SK-N-SH treated with all-trans-retinoic acid at 6 μM for 48 hours (cell line): ENCODE measurements around the gene ASB6.

Source experiments
- ARNTL ChIP-seq: fragments of 450-650 bp; formaldehyde crosslinking; IDR thresholded peaks from 2 replicates; pipeline ENCODE4 v1.5.0; 2020; ENCODE audit warnings: low read depth, mild to moderate bottlenecking, moderate library complexity, borderline replicate concordance
- CSDC2 ChIP-seq: fragments of 250-450 bp; sonication (Bioruptor Pico); IDR thresholded peaks from 2 replicates; pipeline ENCODE4 v1.5.0; 2020; ENCODE audit warnings: mild to moderate bottlenecking, moderate library complexity
- ESRRG ChIP-seq: fragments of 250-450 bp; sonication (Bioruptor Pico); IDR thresholded peaks from 2 replicates; pipeline ENCODE4 v1.6.1; 2021; ENCODE audit warnings: mild to moderate bottlenecking
- ISL1 ChIP-seq: fragments of 250-450 bp; sonication (Bioruptor Pico); IDR thresholded peaks from 2 replicates; pipeline ENCODE4 v2.1.2; 2022; ENCODE audit warnings: mild to moderate bottlenecking, moderate library complexity
- TSHZ2 ChIP-seq: fragments of 250-450 bp; sonication (Bioruptor Pico); IDR thresholded peaks from 2 replicates; pipeline ENCODE4 v1.5.0; 2020; ENCODE audit warnings: mild to moderate bottlenecking, moderate library complexity
- ZC3H10 ChIP-seq: fragments of 250-450 bp; sonication (Bioruptor Pico); IDR thresholded peaks from 2 replicates; pipeline ENCODE4 v1.5.1; 2021; ENCODE audit warnings: mild to moderate bottlenecking, moderate library complexity
- ZFP3 ChIP-seq: fragments of 250-450 bp; sonication (Bioruptor Pico); IDR thresholded peaks from 2 replicates; pipeline ENCODE4 v1.5.0; 2020; ENCODE audit warnings: mild to moderate bottlenecking, moderate library complexity
- ZNF565 ChIP-seq: fragments of 450-650 bp; formaldehyde crosslinking; conservative IDR thresholded peaks from 2 replicates; pipeline ENCODE4 v1.5.0; 2020; ENCODE audit warnings: low read depth, mild to moderate bottlenecking, moderate library complexity
- ZNF8 ChIP-seq: fragments of 450-650 bp; formaldehyde crosslinking; IDR thresholded peaks from 2 replicates; pipeline ENCODE4 v1.5.0; 2020; ENCODE audit warnings: mild to moderate bottlenecking, moderate library complexity
- TF ChIP-seq, protein P1 (sequence below): fragments of 250-450 bp; sonication (Bioruptor Pico); IDR thresholded peaks from 2 replicates; pipeline ENCODE4 v1.5.1; 2020; ENCODE audit warnings: low read depth, mild to moderate bottlenecking, moderate library complexity
- TF ChIP-seq, protein P2 (sequence below): fragments of 250-450 bp; sonication (Bioruptor Pico); IDR thresholded peaks from 2 replicates; pipeline ENCODE4 v1.8.0; 2020; ENCODE audit warnings: mild to moderate bottlenecking, moderate library complexity, borderline replicate concordance

- TF ChIP-seq, protein P1, sequence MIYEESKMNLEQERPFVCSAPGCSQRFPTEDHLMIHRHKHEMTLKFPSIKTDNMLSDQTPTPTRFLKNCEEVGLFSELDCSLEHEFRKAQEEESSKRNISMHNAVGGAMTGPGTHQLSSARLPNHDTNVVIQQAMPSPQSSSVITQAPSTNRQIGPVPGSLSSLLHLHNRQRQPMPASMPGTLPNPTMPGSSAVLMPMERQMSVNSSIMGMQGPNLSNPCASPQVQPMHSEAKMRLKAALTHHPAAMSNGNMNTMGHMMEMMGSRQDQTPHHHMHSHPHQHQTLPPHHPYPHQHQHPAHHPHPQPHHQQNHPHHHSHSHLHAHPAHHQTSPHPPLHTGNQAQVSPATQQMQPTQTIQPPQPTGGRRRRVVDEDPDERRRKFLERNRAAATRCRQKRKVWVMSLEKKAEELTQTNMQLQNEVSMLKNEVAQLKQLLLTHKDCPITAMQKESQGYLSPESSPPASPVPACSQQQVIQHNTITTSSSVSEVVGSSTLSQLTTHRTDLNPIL: no peak
- TF ChIP-seq ARNTL (no peak), ZNF565 (CRISPR knock-in tag) (no peak), ZFP3 (CRISPR knock-in tag) (no peak), ISL1 (CRISPR knock-in tag) (no peak), TSHZ2 (no peak), ZC3H10 (CRISPR knock-in tag) (no peak), CSDC2 (CRISPR knock-in tag) (no peak), ZNF8 (no peak), ESRRG (CRISPR knock-in tag) (no peak)
- TF ChIP-seq, protein P2, sequence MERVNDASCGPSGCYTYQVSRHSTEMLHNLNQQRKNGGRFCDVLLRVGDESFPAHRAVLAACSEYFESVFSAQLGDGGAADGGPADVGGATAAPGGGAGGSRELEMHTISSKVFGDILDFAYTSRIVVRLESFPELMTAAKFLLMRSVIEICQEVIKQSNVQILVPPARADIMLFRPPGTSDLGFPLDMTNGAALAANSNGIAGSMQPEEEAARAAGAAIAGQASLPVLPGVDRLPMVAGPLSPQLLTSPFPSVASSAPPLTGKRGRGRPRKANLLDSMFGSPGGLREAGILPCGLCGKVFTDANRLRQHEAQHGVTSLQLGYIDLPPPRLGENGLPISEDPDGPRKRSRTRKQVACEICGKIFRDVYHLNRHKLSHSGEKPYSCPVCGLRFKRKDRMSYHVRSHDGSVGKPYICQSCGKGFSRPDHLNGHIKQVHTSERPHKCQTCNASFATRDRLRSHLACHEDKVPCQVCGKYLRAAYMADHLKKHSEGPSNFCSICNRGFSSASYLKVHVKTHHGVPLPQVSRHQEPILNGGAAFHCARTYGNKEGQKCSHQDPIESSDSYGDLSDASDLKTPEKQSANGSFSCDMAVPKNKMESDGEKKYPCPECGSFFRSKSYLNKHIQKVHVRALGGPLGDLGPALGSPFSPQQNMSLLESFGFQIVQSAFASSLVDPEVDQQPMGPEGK (CRISPR knock-in tag): no peak
These were observed 35.0 kb upstream of the ASB6 start for GRCh38 chr9:129676975-129677374.
